ENCODE data around the gene PLPP3. TPM values are rescaled to one million over a fixed set of nuclear protein-coding genes. Genes with fewer than 3 reads are reported as not detected.

PLPP3 gene
- 3.9 and 4.9 TPM in 2 replicates for total RNA-seq

GRCh38 chr1:56578963-56579875 is at the start of gene PLPP3:
TSS of gene PLPP3 (minus strand) at chr1:56579563. CDS start at chr1:56579016, 547 bp downstream.
- TF ChIP-seq CTCF (IDR thresholded peaks at IDR 0.05; ENCODE audit: insufficient read depth, low read length, poor library complexity, severe bottlenecking) = peak; percentile 51
- Histone ChIP-seq H3K27me3 (ENCODE audit: control insufficient read depth, insufficient read depth, low read length) (no peaks in the 10 kb centered on the region), H3K4me3 (ENCODE audit: low read depth, low read length) (peak within 1 kb of the TSS; percentile 82), H3K36me3 (ENCODE audit: control insufficient read depth, insufficient read depth, low read length) (no peaks in the 10 kb centered on the region)
- peak; percentile 53 for DNase-seq (ENCODE audit: low read depth)

GRCh38 chr1:56627636-56628039 is 48.3 kb upstream of the PLPP3 start:
- no peak for TF ChIP-seq CTCF (IDR thresholded peaks at IDR 0.05; ENCODE audit: insufficient read depth, low read length, poor library complexity, severe bottlenecking)
- H3K36me3 ChIP-seq (ENCODE audit: control insufficient read depth, insufficient read depth, low read length) = no peaks in the 10 kb centered on the region
- H3K4me3 ChIP-seq (ENCODE audit: low read depth, low read length) = no peak overlapping the region
- DNase-seq (ENCODE audit: low read depth) = no peak
- H3K27me3 ChIP-seq (ENCODE audit: control insufficient read depth, insufficient read depth, low read length) = no peaks in the 10 kb centered on the region

GRCh38 chr1:56627019-56627635 is 47.8 kb upstream of the PLPP3 start:
- Histone ChIP-seq H3K27me3 (ENCODE audit: control insufficient read depth, insufficient read depth, low read length) (no peaks in the 10 kb centered on the region), H3K4me3 (ENCODE audit: low read depth, low read length) (no peak overlapping the region), H3K36me3 (ENCODE audit: control insufficient read depth, insufficient read depth, low read length) (no peaks in the 10 kb centered on the region)
- TF ChIP-seq CTCF (IDR thresholded peaks at IDR 0.05; ENCODE audit: insufficient read depth, low read length, poor library complexity, severe bottlenecking) = no peak
- DNase-seq (ENCODE audit: low read depth) = no peak

GRCh38 chr1:56626546-56626945 is 47.2 kb upstream of the PLPP3 start:
- Histone ChIP-seq H3K36me3 (ENCODE audit: control insufficient read depth, insufficient read depth, low read length) (no peaks in the 10 kb centered on the region), H3K27me3 (ENCODE audit: control insufficient read depth, insufficient read depth, low read length) (no peaks in the 10 kb centered on the region), H3K4me3 (ENCODE audit: low read depth, low read length) (no peak overlapping the region)
- no peak for DNase-seq (ENCODE audit: low read depth)
- no peak for TF ChIP-seq CTCF (IDR thresholded peaks at IDR 0.05; ENCODE audit: insufficient read depth, low read length, poor library complexity, severe bottlenecking)

DNA sequence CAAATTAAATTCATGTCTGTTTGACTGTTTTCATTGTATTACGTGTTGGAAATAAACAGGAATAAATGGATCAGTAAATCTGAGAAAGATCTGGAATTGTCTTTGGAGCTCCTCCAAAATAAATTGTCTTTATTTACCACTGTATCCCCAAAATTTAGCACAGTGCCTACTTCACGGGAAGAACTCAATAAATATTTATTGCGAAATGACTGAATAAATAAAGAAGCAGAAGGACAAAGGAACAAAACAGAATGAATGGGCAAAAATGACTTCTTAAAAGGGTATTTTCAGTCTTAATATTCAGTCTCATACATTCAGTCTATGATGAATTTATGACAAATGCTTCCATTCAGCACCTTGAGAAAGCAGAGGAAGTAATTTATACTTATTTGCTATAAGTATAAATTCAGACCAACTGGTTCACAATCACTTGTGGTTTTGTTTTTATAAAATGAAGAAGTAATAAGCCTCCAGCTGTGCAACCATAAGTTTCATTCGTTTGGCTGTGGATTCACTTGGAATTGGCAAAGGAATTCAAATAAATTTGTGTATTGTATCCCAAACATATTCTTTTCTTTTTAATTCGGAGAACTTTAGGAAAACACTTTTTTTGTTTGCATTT is 46.6 kb upstream of the PLPP3 start:
- no peak for TF ChIP-seq CTCF (IDR thresholded peaks at IDR 0.05; ENCODE audit: insufficient read depth, low read length, poor library complexity, severe bottlenecking)
- H3K4me3 ChIP-seq (ENCODE audit: low read depth, low read length) = no peak overlapping the region
- no peaks in the 10 kb centered on the region for H3K27me3 ChIP-seq (ENCODE audit: control insufficient read depth, insufficient read depth, low read length)
- H3K36me3 ChIP-seq (ENCODE audit: control insufficient read depth, insufficient read depth, low read length) = no peaks in the 10 kb centered on the region
- DNase-seq (ENCODE audit: low read depth) = no peak
